Measurements from ENCODE around the gene USP24.
A peak's percentile ranks its signal among the peaks of the same experiment; 100 is the strongest.
"Not testable (repeated sequence)": the region's sequence is repeated elsewhere in the genome, so short reads cannot be mapped to it uniquely, and the experiment has no call there.

The USP24 gene

GRCh38 chr1:55225228-55225627 lies 10.1 kb upstream of the USP24 start:
- DNase-seq: no peak

GRCh38 chr1:55224729-55225128 lies 9.6 kb upstream of the USP24 start:
- DNase-seq: no peak

- DNase-seq: no peak
Observed at GRCh38 chr1:55222152-55222551, 7.0 kb upstream of the USP24 start.

GRCh38 chr1:55217226-55217986 lies 2.2 kb upstream of the USP24 start:
- DNase-seq: no peak

GRCh38 chr1:55216096-55216495 lies 932 bp upstream of the USP24 start:
- DNase-seq: peak; percentile 51

GRCh38 chr1:55214934-55215193 lies 300 bp downstream of the USP24 start:
- peak; percentile 75 for DNase-seq

GRCh38 chr1:55214212-55214933 lies 791 bp downstream of the USP24 start:
- peak; percentile 76 for DNase-seq

- peak; percentile 57 for DNase-seq
Observed at GRCh38 chr1:55213885-55214211, 1.3 kb downstream of the USP24 start.

- DNase-seq: no peak
Observed at GRCh38 chr1:55213151-55213884, 1.8 kb downstream of the USP24 start.

GRCh38 chr1:55212349-55213150 lies 2.6 kb downstream of the USP24 start:
- DNase-seq: no peak

GRCh38 chr1:55211863-55212262 lies 3.3 kb downstream of the USP24 start:
- DNase-seq: no peak

GRCh38 chr1:55210990-55211801 lies 4.0 kb downstream of the USP24 start:
- DNase-seq: no peak

GRCh38 chr1:55209247-55209646 lies 5.9 kb downstream of the USP24 start:
- DNase-seq: no peak

- DNase-seq: no peak
Observed at GRCh38 chr1:55206210-55206609, 9.0 kb downstream of the USP24 start.

GRCh38 chr1:55204997-55205396 lies 10.2 kb downstream of the USP24 start:
- no peak for DNase-seq

- DNase-seq: no peak
Observed at GRCh38 chr1:55203064-55203463, 12.1 kb downstream of the USP24 start.

GRCh38 chr1:55200667-55201066 lies 14.5 kb downstream of the USP24 start:
- no peak for DNase-seq

GRCh38 chr1:55199735-55200134 lies 15.4 kb downstream of the USP24 start:
- not testable (repeated sequence) for DNase-seq

- DNase-seq: no peak
Observed at GRCh38 chr1:55198044-55198443, 17.1 kb downstream of the USP24 start.

GRCh38 chr1:55197099-55197498 lies 18.1 kb downstream of the USP24 start:
- no peak for DNase-seq

- DNase-seq: no peak
Observed at GRCh38 chr1:55196433-55197035, 18.6 kb downstream of the USP24 start.

Measured in islet precursor cell (in vitro differentiated cells).